ENCODE measurements around the gene KBTBD8.

KBTBD8 gene

DNA sequence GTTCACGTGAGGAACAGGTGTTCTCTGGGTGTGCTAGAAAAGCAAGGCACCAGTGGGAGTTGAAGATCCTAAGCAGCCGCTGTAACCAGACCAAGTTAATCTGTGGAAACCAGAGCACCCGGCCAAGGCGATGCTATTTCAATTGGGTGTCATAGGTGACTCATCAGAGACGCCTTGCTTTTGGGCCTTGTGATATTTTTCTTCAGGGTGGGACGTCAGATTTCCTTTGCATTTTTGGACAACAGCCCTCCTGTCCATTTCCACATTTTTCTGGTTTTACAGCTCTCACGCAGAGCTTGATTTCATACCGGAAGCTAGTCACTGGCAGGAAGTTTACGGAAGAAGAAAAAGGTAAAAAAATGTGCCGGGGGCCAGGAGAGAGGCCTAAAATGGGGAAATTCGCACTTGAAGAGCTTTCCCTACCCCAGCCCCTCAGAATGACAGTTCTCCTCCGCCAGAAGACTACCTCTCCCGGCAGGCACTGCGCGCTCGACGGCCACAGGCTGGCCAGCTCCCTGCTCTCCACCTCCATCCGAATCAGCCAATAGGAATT lies 471 bp upstream of the KBTBD8 start:
- DNase-seq (ENCODE audit: low read depth in 2 of 2) = no peak

DNA sequence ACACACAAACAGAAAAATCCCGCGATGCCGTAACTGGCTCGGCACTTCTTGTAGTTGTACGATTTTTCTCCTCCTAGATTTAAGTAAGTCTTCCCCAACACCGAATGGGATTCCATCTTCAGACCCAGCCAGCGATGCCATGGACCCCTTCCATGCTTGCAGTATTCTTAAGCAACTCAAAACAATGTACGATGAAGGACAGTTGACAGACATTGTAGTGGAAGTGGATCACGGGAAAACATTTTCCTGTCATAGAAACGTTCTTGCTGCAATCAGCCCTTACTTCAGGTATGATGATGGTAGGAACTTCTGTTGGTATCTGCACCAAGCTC lies 763 bp downstream of the KBTBD8 start:
- DNase-seq (ENCODE audit: low read depth in 2 of 2) = no peak

DNA sequence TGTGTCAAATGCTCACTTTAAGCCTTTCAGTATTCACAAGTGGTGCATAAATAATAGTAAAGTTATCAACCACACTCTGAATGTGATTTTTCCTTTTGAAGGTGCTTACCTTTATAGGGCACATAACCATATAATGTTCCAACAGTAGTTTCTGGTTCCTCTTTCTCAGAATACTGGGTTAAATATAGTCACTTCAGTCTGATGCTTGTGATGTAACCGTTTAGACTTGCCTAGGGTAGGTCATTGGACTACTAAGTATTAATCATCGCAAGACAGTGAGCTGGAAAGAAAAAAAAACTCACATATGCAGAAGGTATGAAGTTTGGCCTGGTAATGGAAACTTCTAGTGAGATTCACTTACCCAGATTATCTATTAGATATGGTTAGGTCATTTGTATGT lies 1.9 kb downstream of the KBTBD8 start:
- DNase-seq (ENCODE audit: low read depth in 2 of 2) = no peak

DNA sequence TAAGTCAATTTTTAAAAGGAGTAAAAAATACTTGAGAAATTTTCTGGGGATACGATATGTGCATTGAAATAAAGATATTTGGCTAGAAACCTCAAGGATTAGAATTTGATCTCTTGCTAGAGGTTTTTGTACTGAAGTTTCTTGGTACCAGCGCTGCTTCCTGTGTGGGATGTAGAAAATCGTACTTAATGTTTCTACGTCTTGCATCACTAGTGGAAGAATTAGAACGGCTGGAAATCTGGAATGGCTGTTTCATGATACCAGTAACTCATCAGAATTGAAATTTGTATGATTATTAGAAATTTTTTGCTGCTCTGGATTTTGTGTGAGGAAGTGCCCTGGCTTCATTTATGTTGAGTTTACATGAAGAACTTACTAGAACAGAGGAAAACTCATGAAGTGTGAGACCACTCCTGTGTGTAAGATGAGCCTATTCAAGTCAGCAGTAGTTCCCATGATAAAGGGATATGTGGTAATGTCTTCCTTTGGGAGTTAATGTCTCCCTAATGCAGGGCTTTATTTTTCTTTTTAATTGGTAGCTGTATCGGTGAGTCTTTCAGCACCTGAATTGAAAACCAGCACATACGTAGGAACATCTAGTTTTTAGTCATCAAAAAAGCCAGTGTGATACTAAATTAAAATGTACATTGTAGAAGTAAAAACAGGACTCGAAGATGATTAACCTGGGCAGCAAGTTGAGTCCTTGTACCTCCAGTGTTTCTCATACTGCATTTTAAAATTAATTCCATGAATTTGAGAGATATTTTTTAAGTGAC lies 3.2 kb downstream of the KBTBD8 start:
- DNase-seq (ENCODE audit: low read depth in 2 of 2) = no peak

DNA sequence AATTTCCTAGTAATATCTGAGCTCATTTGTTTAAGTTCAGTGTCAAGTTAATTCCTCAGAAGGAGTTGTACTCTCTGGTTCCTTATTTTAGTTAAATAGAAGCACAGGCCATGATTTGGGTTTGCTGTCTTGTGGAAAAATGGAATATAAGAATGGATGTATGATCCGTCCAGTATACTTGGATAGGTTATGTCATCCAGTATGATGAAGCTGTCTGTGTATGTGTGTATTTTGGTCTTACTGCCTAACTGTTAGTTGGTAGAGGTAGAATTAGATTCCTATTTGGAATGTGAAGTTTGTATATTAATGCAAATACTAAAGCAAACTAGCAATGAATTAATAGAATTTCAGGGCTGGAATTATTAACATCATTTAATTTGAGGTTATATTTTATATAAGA lies 7.9 kb downstream of the KBTBD8 start:
- no peak for DNase-seq (ENCODE audit: low read depth in 2 of 2)

- no peak for DNase-seq (ENCODE audit: low read depth in 2 of 2)
Observed at GRCh38 chr3:67006460-67006859, 8.4 kb downstream of the KBTBD8 start.

- no peak for DNase-seq (ENCODE audit: low read depth in 2 of 2)
Observed at GRCh38 chr3:67008388-67008787, 10.3 kb downstream of the KBTBD8 start.

- DNase-seq (ENCODE audit: low read depth in 2 of 2) = no peak
Observed at GRCh38 chr3:67009716-67010115, 11.6 kb downstream of the KBTBD8 start.

- no peak for DNase-seq (ENCODE audit: low read depth in 2 of 2)
Observed at GRCh38 chr3:67011414-67012131, 13.5 kb downstream of the KBTBD8 start.

DNA sequence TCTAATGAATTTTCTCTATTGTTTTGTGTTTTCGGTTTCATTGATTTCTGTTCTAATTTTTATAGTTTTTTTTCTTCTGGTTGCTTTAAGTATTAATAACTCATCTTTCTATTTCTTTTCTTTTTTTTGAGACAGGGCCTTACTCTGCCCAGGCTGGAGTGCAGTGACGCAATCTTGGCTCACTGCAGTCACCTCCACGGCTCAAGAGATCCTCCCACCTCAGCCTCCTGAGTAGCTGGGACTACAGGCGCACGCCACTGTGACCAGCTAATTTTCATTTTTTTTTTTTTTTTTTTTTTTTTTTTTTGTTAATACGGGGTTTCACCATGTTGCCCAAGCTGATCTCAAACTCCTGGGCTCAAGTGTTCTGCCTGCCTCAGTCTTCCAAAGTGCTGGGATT lies 14.5 kb downstream of the KBTBD8 start:
- DNase-seq (ENCODE audit: low read depth in 2 of 2) = no peak

DNA sequence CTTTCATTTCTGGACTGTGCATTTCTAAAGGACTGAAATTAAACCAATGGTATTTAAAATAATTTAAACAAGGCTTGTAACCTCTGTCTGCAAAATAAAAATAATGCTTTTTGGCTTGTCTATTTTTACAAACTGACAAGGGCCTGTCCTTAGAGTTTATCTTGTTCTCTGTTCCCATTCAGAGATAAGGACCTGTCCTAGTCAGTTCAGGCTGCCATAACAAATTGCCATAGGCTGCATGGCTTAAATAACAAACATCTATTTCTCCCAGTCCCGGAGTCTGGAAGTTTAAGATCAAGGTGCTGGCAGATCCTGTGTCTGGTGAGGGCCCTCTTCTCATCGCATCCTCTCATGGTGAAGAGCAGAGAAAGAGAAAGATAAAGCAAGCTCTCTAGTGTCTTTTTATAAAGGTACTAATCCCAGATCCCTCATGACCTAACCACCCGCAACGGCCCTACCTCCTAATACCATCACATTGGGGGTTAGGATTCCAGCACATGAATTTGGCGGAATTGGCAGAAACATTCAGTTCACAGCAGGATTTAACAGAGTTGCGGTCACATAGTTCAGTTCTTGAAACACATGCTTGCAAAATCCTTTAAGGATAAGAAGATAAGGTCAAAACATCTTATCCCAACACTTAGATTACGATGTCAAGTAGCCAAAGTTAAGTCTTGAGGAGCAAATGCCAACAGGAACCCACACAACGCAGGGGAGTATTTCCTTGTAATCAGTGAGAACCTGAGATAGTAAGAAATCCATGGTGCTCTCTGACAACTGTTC lies 17.8 kb downstream of the KBTBD8 start:
- DNase-seq (ENCODE audit: low read depth in 2 of 2) = no peak

DNA sequence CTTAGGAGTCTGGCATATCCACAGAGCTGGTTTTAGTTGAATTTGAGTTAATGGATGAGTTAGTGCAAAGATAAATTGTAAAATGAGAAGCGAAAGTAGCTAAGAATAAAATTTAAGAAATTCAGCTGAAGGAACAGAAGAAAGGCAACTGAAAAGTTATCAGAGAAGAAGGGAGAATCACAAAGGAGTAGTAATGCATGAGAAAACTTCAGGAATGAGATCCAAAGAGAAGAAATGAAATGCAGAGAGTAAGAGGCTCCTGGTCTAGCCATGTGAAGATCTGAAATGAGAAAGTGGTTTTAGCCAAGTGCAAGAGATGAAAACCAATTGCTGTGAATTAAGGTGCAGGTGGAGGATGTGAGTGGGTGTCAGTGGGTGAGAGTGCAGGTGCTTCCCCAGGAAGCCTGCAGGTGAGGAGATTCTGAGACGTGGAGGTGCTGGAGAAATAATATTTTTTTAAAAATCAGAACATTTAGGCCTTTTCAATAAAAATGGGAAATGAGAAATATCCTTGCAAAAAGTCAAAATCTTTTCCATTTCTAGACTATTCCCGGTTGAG lies 18.5 kb downstream of the KBTBD8 start:
- DNase-seq (ENCODE audit: low read depth in 2 of 2) = no peak

DNA sequence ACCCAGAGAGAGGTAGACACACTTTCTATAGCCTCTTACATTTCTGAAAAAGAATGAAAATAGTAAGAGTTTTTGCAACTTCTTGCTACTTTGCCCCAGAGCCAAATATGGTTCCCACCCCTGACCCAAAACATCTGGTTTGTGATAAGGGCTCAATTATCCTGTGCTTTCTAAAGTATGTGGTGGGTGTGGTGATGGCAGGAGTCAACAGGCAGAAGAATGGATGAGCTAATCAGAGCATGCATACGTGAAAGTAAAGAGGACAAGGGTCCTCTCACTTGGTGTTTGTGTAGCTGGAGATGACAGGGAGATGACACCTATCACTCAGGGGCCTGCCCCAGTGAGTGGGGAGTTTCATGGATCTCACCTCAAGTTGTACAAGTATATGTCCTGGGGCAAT lies 19.1 kb downstream of the KBTBD8 start:
- DNase-seq (ENCODE audit: low read depth in 2 of 2) = no peak

- DNase-seq (ENCODE audit: low read depth in 2 of 2) = no peak
Observed at GRCh38 chr3:67018105-67018788, 20.1 kb downstream of the KBTBD8 start.

DNA sequence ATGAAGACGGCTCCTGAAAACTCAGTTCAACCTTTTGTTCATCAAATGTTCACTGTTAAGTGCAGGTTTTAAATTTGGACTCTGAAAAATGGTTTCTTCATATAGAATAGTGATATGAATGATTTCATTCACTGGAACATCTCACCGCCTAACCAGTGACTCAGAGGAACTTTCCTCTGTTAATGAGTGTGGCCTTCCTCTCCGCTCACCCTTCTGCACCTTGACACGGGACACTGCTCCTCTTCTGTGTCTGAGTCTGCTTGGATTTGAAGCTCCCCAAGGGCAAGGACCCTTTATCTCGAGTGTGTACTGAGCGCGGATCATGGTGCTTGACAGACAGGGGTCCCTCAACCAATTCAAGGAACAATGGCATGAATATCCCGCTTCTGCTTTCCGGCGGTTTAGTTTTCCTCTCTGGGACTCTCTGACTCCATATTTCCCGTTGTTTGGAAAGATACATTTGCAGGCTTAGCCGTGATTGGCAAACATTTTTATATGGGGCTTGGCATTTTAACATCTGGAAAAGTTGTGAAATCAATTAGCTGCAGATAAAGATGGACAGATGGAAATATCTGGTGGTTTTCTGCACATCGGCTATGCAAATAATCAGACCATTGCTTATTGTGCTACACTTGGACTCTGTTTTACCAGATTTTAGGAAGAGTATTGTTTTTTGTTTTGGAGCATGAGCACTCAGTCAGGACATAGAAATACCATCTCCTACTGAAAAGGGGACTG lies 20.9 kb downstream of the KBTBD8 start:
- no peak for DNase-seq (ENCODE audit: low read depth in 2 of 2)

GRCh38 chr3:67028001-67028784 lies 30.1 kb downstream of the KBTBD8 start:
- DNase-seq (ENCODE audit: low read depth in 2 of 2) = no peak

DNA sequence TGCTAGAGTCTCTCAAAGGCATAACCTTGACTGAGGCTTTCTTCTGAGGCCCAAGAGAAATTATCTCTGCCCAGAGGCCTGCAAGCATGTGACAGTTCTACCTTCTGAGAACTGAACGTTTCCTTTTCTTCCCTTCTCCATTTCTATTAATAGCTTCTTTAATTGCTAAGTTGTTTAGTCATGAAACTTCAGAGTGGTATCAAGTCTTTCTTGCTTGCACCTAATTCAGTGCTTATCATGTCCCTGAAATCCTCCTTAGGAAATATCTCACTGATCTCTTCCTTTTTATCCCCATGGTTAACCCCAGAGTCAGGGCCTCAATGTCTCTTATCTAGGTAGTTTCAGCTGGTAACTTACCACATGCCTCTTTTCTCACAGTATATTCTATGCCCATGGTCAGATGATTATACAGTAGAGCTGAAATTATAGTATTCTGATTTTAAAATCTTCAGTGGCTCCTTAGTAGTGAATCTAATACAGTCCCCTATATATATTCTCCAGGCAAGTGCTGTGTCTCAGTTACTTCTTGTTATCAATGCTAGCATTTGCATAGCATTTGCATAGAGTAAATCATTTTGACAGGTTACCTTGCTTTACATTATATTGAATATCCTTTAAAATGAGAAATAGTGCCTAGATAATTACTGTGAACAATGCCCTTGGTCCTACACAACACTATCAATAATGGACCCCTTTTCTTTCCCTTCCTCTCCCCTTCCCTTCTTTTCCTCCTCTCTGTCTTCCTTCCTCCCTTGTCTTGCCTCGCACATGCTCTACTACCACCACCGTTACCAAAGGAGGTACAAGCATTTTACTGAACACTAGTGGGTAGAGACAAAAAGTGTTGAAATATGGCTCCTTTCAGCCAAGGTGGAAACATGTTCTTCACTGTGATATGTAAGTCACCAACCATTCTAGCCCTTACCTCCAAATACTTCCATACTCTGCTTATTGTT lies 33.0 kb downstream of the KBTBD8 start:
- DNase-seq (ENCODE audit: low read depth in 2 of 2) = no peak

DNA sequence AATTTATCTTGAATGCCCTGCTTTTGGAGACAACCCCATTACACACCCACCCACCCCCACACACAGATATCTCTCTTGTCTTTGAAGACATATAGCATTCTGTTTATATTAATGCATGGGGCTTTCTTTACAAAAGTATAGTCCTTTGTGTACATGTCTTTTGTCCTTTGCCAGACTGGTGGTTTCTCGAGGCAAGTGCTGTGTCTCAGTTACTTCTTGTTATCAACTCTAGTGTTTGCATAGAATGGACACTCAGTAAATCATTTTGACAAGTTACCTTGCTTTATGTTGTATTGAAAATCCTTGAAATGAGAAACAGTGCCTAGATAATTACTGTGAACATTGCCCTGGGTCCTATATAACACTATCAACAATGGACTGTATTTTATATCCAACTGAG lies 33.9 kb downstream of the KBTBD8 start:
- no peak for DNase-seq (ENCODE audit: low read depth in 2 of 2)

DNA sequence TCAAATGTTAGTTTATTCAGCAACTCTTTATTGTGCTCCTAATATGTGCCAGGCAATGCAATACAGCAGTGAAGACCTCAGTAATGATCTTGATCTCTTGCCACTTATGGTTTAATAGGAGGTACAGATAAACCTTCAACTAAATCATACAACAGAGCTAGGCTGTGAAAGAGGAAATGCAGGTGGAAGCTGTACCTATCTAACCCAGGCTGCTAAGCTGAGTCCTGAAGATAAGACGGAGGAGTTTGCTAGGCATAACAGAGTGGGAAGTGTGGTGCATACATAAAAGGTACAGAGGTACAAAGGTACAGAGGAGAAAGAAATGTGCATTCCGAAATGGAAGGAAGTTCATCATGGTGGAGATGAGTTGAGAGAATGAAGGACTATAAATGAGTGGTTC lies 35.0 kb downstream of the KBTBD8 start:
- DNase-seq (ENCODE audit: low read depth in 2 of 2) = no peak

Data from stimulated activated CD4-positive, alpha-beta T cell treated with anti-CD3 and anti-CD28 coated beads, Interleukin-1b, Interleukin-23, amount 100 ng/mL, for 1 hour (primary cell).